HCT116 (cell line): ENCODE results near the gene LIN54. TPM values are rescaled to one million over a fixed set of nuclear protein-coding genes. Genes with fewer than 3 reads are reported as not detected.

ENCODE experiments used
- ATAC-seq: fragments of 200-7000 bp; cut with Tn5 transposase; 2 replicates; pipeline ENCODE4 v1.9.1; 2020; ENCODE audit warnings: mild to moderate bottlenecking, moderate library complexity
- BruUV-seq: library from RNA; stranded (reverse); fragments of 400-500 nt; replicated peaks from 2 replicates; lab custom pipeline; 2021; lab: Mats Ljungman, UMichigan
- CTCF ChIA-PET: fragments of 300-600 bp; sonication (Branson Sonifier 250); formaldehyde crosslinking; loops from one replicate; lab custom pipeline; 2021; ENCODE audit warnings: antibody characterized with exemption; lab: Charles Lee
- POLR2A ChIA-PET: fragments of 300-600, 350-600 bp; sonication (Branson Sonifier 250); formaldehyde crosslinking; loops from one replicate; lab custom pipeline; 2021; ENCODE audit warnings: antibody characterized with exemption; lab: Charles Lee
- RAD21 ChIA-PET, 2 experiments: fragments of 300-600 bp; sonication (Branson Sonifier 250); formaldehyde crosslinking; loops; one replicate each; lab custom pipeline; 2023; ENCODE audit warnings: low total read pairs in 2 of 2; ENCODE audit not compliant: uncharacterized antibody in 2 of 2, unreplicated experiment in 2 of 2, low non-redundant PET in 1 of 2; lab: Charles Lee
- DNase-seq: peaks from one replicate; pipeline ENCODE4 v3.0.0-alpha.2; 2010; ENCODE audit warnings: low read depth, low spot score
- H2AFZ ChIP-seq: fragments of 200-600 bp; shearing (Covaris generic), sonication (generic); 2 replicates; pipeline ENCODE4 v1.6.1; 2017; ENCODE audit warnings: low read depth, mixed run types, mixed read lengths, antibody characterized with exemption, low read length; ENCODE audit not compliant: poor library complexity, severe bottlenecking
- H3K27ac ChIP-seq: 2 replicates; pipeline ENCODE4 v1.5.1; 2012; ENCODE audit warnings: low read depth, low read length
- H3K27me3 ChIP-seq: fragments of 200-600 bp; sonication (generic); 2 replicates; pipeline ENCODE4 v1.6.1; 2016; ENCODE audit warnings: mixed run types, low read length, mixed read lengths; ENCODE audit not compliant: insufficient read depth
- H3K36me3 ChIP-seq, 2 experiments: fragments of 200-500 bp in 1 of 2; fragments of 200-600 bp in 1 of 2; sonication (Bioruptor generic) in 1 of 2; sonication (generic) in 1 of 2; 2 replicates each; pipeline versions ENCODE4 v1.5.1 to v1.6.1; 2014 to 2016; ENCODE audit warnings: low read length in 2 of 2, inconsistent platforms in 1 of 2, mixed read lengths in 1 of 2, mixed run types in 1 of 2; ENCODE audit not compliant: insufficient read depth in 2 of 2, control insufficient read depth in 1 of 2
- H3K4me1 ChIP-seq, 2 experiments: fragments of 200-600 bp in 1 of 2; sonication (generic) in 1 of 2; 2 replicates each; pipeline versions ENCODE4 v1.5.1 to v1.6.1; 2012 to 2017; ENCODE audit warnings: low read length in 2 of 2, inconsistent platforms in 1 of 2, mild to moderate bottlenecking in 1 of 2, mixed read lengths in 1 of 2, mixed run types in 1 of 2, moderate library complexity in 1 of 2; ENCODE audit not compliant: insufficient read depth in 2 of 2, control insufficient read depth in 1 of 2
- H3K4me2 ChIP-seq: fragments of 200-600 bp; sonication (generic); 2 replicates; pipeline ENCODE4 v1.6.1; 2017; ENCODE audit warnings: mixed run types, low read length, mixed read lengths
- H3K4me3 ChIP-seq, 2 experiments: fragments of 200-600 bp in 1 of 2; sonication (generic) in 1 of 2; replicated peaks in 1 of 2; 2 replicates each; pipeline ENCODE4 v1.5.1; 2011 to 2016; ENCODE audit warnings: low read length in 2 of 2, control low read depth in 1 of 2, low read depth in 1 of 2, mild to moderate bottlenecking in 1 of 2, mixed read lengths in 1 of 2, mixed run types in 1 of 2
- H3K79me2 ChIP-seq: fragments of 200-600 bp; sonication (generic); 2 replicates; pipeline ENCODE4 v1.6.1; 2017; ENCODE audit warnings: mild to moderate bottlenecking, mixed run types, low read length, moderate library complexity, mixed read lengths; ENCODE audit not compliant: insufficient read depth
- H3K9ac ChIP-seq: fragments of 200-600 bp; sonication (generic); 2 replicates; pipeline ENCODE4 v1.6.1; 2016; ENCODE audit warnings: low read length, mixed read lengths
- H3K9me2 ChIP-seq: fragments of 200-600 bp; sonication (generic), shearing (Covaris generic); 2 replicates; pipeline ENCODE4 v1.6.1; 2017; ENCODE audit warnings: mixed run types, mild to moderate bottlenecking, moderate library complexity; ENCODE audit not compliant: insufficient read depth
- H3K9me3 ChIP-seq, 2 experiments: fragments of 200-500 bp in 1 of 2; fragments of 200-600 bp in 1 of 2; sonication (Bioruptor generic) in 1 of 2; sonication (generic) in 1 of 2; 2 replicates each; pipeline ENCODE4 v1.6.1; 2014 to 2017; ENCODE audit warnings: low read length in 2 of 2, mixed read lengths in 2 of 2, inconsistent platforms in 1 of 2, low read depth in 1 of 2, mild to moderate bottlenecking in 1 of 2, mixed run types in 1 of 2, moderate library complexity in 1 of 2; ENCODE audit not compliant: control insufficient read depth in 1 of 2, insufficient read depth in 1 of 2
- H4K20me1 ChIP-seq: fragments of 200-600 bp; sonication (generic), shearing (Covaris generic); 2 replicates; pipeline ENCODE4 v1.6.1; 2017; ENCODE audit warnings: mixed run types, mild to moderate bottlenecking, moderate library complexity; ENCODE audit not compliant: insufficient read depth
- CBX3 ChIP-seq: IDR thresholded peaks from 2 replicates; pipeline ENCODE4 v1.6.1; 2012; ENCODE audit warnings: low read depth
- EGR1 ChIP-seq: IDR thresholded peaks from 2 replicates; pipeline ENCODE4 v1.6.1; 2012; ENCODE audit warnings: low read depth
- EZH2phosphoT487 ChIP-seq: fragments of 200-600 bp; IDR thresholded peaks from 2 replicates; pipeline ENCODE4 v1.6.1; 2018; ENCODE audit warnings: antibody characterized with exemption, borderline replicate concordance
- POLR2A ChIP-seq: IDR thresholded peaks from 2 replicates; pipeline ENCODE4 v1.7.0; 2011; ENCODE audit warnings: borderline replicate concordance; ENCODE audit not compliant: insufficient read depth, insufficient read length; ENCODE audit errors: extremely low read depth
- SP1 ChIP-seq: IDR thresholded peaks from 2 replicates; pipeline ENCODE4 v1.6.1; 2012; ENCODE audit warnings: low read depth
- SRF ChIP-seq: IDR thresholded peaks from 2 replicates; pipeline ENCODE4 v1.6.1; 2012; ENCODE audit warnings: low read depth
- ZNF274 ChIP-seq: fragments of 200-500 bp; sonication (Bioruptor generic); IDR thresholded peaks from 2 replicates; pipeline ENCODE4 v1.6.1; 2014; ENCODE audit warnings: mild to moderate bottlenecking, low read depth, low read length, inconsistent platforms
- intact Hi-C: fragments of 100-400 bp; cut with micrococcal nuclease; formaldehyde crosslinking; loops from 2 replicates; pipeline ENCODE4 v1.10.0; 2022
- total RNA-seq: library from RNA; stranded (reverse); gene quantifications from one replicate; pipeline ENCODE4 v1.2.1, GENCODE V29; 2021; ENCODE audit not compliant: unreplicated experiment
- TF ChIP-seq, protein P1 (sequence below): IDR thresholded peaks from 2 replicates; pipeline ENCODE4 v1.6.1; 2012; ENCODE audit warnings: low read depth

LIN54 gene
- total RNA-seq, 1 experiment from 2014 or later = 15.6 TPM

DNA sequence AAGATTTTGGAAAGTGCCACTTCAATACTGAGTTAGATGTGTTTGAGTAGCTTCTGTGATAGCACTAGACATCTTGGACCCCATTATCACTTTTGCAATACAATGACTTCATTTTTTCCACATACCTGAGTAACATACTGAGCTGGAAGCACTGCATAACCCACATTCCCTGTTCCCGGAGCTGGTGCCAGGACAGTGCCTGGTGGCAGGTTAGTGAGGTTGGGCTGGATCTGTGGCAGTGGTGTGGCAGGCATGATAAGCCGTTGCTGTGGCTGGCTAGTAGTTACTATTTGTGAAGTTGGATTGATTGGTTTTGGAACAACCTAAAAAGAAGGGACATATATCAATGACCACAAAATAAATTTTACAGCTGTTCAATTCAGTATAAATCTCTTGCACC, 71.2 kb downstream of the LIN54 start:
- Histone ChIP-seq H3K79me2 (no peaks in the 10 kb centered on the region), H3K9me3 (no peaks in the 10 kb centered on the region), H3K4me1 (no peaks in the 10 kb centered on the region), H2AFZ (no peak overlapping the region), H4K20me1 (no peaks in the 10 kb centered on the region), H3K4me3 (no peak overlapping the region), H3K9ac (no peak overlapping the region), H3K27ac (no peak overlapping the region), H3K27me3 (no peaks in the 10 kb centered on the region), H3K9me2 (no peaks in the 10 kb centered on the region), H3K4me2 (no peak overlapping the region), H3K36me3 (peaks cover 9 to 19% of the 10 kb centered on the region in 2 experiments; a peak in 2 of 4 replicates)
- DNase-seq = no peak
- RAD21 ChIA-PET = no interaction called here
- POLR2A ChIA-PET = no interaction called here
- ATAC-seq = no peak
- BruUV-seq = no TSS peak
- intact Hi-C loops = no loop called here
- CTCF ChIA-PET = no interaction called here
- TF ChIP-seq SRF = no peak
- no peak for TF ChIP-seq POLR2A
- TF ChIP-seq, protein P1, sequence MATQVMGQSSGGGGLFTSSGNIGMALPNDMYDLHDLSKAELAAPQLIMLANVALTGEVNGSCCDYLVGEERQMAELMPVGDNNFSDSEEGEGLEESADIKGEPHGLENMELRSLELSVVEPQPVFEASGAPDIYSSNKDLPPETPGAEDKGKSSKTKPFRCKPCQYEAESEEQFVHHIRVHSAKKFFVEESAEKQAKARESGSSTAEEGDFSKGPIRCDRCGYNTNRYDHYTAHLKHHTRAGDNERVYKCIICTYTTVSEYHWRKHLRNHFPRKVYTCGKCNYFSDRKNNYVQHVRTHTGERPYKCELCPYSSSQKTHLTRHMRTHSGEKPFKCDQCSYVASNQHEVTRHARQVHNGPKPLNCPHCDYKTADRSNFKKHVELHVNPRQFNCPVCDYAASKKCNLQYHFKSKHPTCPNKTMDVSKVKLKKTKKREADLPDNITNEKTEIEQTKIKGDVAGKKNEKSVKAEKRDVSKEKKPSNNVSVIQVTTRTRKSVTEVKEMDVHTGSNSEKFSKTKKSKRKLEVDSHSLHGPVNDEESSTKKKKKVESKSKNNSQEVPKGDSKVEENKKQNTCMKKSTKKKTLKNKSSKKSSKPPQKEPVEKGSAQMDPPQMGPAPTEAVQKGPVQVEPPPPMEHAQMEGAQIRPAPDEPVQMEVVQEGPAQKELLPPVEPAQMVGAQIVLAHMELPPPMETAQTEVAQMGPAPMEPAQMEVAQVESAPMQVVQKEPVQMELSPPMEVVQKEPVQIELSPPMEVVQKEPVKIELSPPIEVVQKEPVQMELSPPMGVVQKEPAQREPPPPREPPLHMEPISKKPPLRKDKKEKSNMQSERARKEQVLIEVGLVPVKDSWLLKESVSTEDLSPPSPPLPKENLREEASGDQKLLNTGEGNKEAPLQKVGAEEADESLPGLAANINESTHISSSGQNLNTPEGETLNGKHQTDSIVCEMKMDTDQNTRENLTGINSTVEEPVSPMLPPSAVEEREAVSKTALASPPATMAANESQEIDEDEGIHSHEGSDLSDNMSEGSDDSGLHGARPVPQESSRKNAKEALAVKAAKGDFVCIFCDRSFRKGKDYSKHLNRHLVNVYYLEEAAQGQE = no peak
- no peak for TF ChIP-seq EZH2phosphoT487

DNA sequence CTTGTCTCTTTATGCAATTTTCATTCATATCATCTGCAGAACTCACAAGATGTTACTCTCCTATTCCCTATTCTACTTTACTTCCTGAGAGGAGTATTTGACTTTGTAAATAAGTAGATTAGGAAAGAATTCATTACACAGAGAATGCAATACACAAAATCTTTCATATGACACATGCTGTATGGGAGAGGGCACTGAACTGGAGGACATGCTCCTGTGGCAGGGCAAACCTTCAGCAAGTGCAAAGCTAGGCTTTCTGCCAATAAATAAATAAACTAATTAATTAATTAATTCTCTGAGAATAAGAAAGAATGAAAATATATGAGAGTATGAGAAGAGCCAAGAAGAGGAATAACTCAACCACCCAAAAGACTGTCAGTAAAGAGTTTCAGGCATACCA, 76.2 kb downstream of the LIN54 start:
- ChIA-PET POLR2A (no interaction called here), CTCF (no interaction called here), RAD21 (no interaction called here)
- no peaks in the 10 kb centered on the region for H3K79me2 ChIP-seq
- H2AFZ ChIP-seq = no peak overlapping the region
- no peak overlapping the region for H3K4me3 ChIP-seq
- no peak overlapping the region for H3K27ac ChIP-seq
- H3K9me2 ChIP-seq = no peaks in the 10 kb centered on the region
- H3K27me3 ChIP-seq = no peaks in the 10 kb centered on the region
- no peaks in the 10 kb centered on the region for H3K4me1 ChIP-seq
- no peaks in the 10 kb centered on the region for H4K20me1 ChIP-seq
- H3K36me3 ChIP-seq = peaks cover 8 to 26% of the 10 kb centered on the region in 2 experiments; a peak in 3 of 4 replicates
- ATAC-seq (no peak), DNase-seq (no peak)
- TF ChIP-seq POLR2A (no peak), SP1 (no peak), CBX3 (no peak), ZNF274 (no peak), EGR1 (no peak)
- H3K9me3 ChIP-seq = no peaks in the 10 kb centered on the region
- H3K9ac ChIP-seq = no peak overlapping the region
- intact Hi-C loops = no loop called here
- no peak overlapping the region for H3K4me2 ChIP-seq
- BruUV-seq = no TSS peak
